Central memory CD8-positive, alpha-beta T cell (primary cell): ENCODE measurements around the gene NDST1.

Experiments used
- ATAC-seq: fragments of 150-1000 bp; cut with Tn5 transposase; replicated peaks from 2 replicates; pipeline ENCODE4 v1.10.0; 2022; ENCODE audit warnings: mild to moderate bottlenecking, moderate FRiP score, moderate number of reproducible peaks; ENCODE audit not compliant: poor library complexity, severe bottlenecking; ENCODE audit errors: extremely low read depth
- DNase-seq, 2 donors: peaks; one replicate each; pipeline ENCODE4 v3.0.0; 2021; ENCODE audit warnings: low spot score in 2 of 2
- H3K27ac Mint-ChIP-seq: one replicate; pipeline ENCODE4 v1.8.0; 2022; ENCODE audit warnings: low read depth, mild to moderate bottlenecking, moderate library complexity, mixed read lengths
- H3K27me3 Mint-ChIP-seq: one replicate; pipeline ENCODE4 v1.8.0; 2022; ENCODE audit warnings: mixed read lengths
- H3K36me3 Mint-ChIP-seq: one replicate; pipeline ENCODE4 v1.8.0; 2022; ENCODE audit warnings: mild to moderate bottlenecking, moderate library complexity, mixed read lengths; ENCODE audit not compliant: insufficient read depth
- H3K4me1 Mint-ChIP-seq: one replicate; pipeline ENCODE4 v1.8.0; 2022; ENCODE audit warnings: mixed read lengths
- H3K4me3 Mint-ChIP-seq: one replicate; pipeline ENCODE4 v1.8.0; 2022; ENCODE audit warnings: mild to moderate bottlenecking, moderate library complexity, mixed read lengths
- H3K9me3 Mint-ChIP-seq: one replicate; pipeline ENCODE4 v1.8.0; 2022; ENCODE audit warnings: mixed read lengths

NDST1 gene

GRCh38 chr5:150603052-150603451 is 95.1 kb downstream of the NDST1 start:
- DNase-seq, result no peak
- no peak for ATAC-seq
- H3K36me3 Mint-ChIP-seq, result no peaks in the 10 kb centered on the region
- H3K9me3 Mint-ChIP-seq, result no peaks in the 10 kb centered on the region
- no peak overlapping the region for H3K4me3 Mint-ChIP-seq
- no peak overlapping the region for H3K27ac Mint-ChIP-seq
- H3K27me3 Mint-ChIP-seq, result peaks cover 20% of the 10 kb centered on the region
- H3K4me1 Mint-ChIP-seq, result no peaks in the 10 kb centered on the region

GRCh38 chr5:150603491-150603890 is 95.6 kb downstream of the NDST1 start:
- H3K27ac Mint-ChIP-seq, result no peak overlapping the region
- H3K27me3 Mint-ChIP-seq, result peaks cover 20% of the 10 kb centered on the region
- no peaks in the 10 kb centered on the region for H3K4me1 Mint-ChIP-seq

GRCh38 chr5:150604010-150604409 is 96.1 kb downstream of the NDST1 start:
- DNase-seq (no peak), ATAC-seq (no peak)
- Mint-ChIP-seq H3K36me3 (no peaks in the 10 kb centered on the region), H3K4me3 (no peak overlapping the region), H3K27ac (no peak overlapping the region), H3K9me3 (no peaks in the 10 kb centered on the region), H3K4me1 (no peaks in the 10 kb centered on the region), H3K27me3 (peaks cover 20% of the 10 kb centered on the region)

More at GRCh38 chr5:150603491-150603890, 95.6 kb downstream of the NDST1 start:
- Mint-ChIP-seq H3K4me3 (no peak overlapping the region), H3K36me3 (no peaks in the 10 kb centered on the region), H3K9me3 (no peaks in the 10 kb centered on the region)
- DNase-seq, result no peak
- ATAC-seq, result no peak

- DNase-seq (no peak), ATAC-seq (no peak)
- no peaks in the 10 kb centered on the region for H3K36me3 Mint-ChIP-seq
- H3K4me1 Mint-ChIP-seq, result no peaks in the 10 kb centered on the region
- no peak overlapping the region for H3K4me3 Mint-ChIP-seq
- H3K9me3 Mint-ChIP-seq, result no peaks in the 10 kb centered on the region
- H3K27me3 Mint-ChIP-seq, result peaks cover 20% of the 10 kb centered on the region
- H3K27ac Mint-ChIP-seq, result no peak overlapping the region
These were observed 97.0 kb downstream of the NDST1 start for GRCh38 chr5:150604894-150605440.

GRCh38 chr5:150605546-150605945 is 97.6 kb downstream of the NDST1 start:
- H3K9me3 Mint-ChIP-seq, result no peaks in the 10 kb centered on the region
- H3K36me3 Mint-ChIP-seq, result no peaks in the 10 kb centered on the region
- H3K4me1 Mint-ChIP-seq, result no peaks in the 10 kb centered on the region
- H3K27me3 Mint-ChIP-seq, result peaks cover 20% of the 10 kb centered on the region
- ATAC-seq, result no peak
- no peak overlapping the region for H3K27ac Mint-ChIP-seq
- no peak overlapping the region for H3K4me3 Mint-ChIP-seq
- no peak for DNase-seq

- Mint-ChIP-seq H3K27ac (no peak overlapping the region), H3K4me1 (no peaks in the 10 kb centered on the region), H3K27me3 (peaks cover 20% of the 10 kb centered on the region)
These were observed 98.5 kb downstream of the NDST1 start for GRCh38 chr5:150606476-150606875.

GRCh38 chr5:150607105-150607504 is 99.2 kb downstream of the NDST1 start:
- Mint-ChIP-seq H3K27me3 (peaks cover 15% of the 10 kb centered on the region), H3K4me3 (no peak overlapping the region), H3K9me3 (no peaks in the 10 kb centered on the region), H3K36me3 (no peaks in the 10 kb centered on the region), H3K4me1 (no peaks in the 10 kb centered on the region), H3K27ac (no peak overlapping the region)
- no peak for ATAC-seq
- no peak for DNase-seq

More at GRCh38 chr5:150606476-150606875, 98.5 kb downstream of the NDST1 start:
- Mint-ChIP-seq H3K4me3 (no peak overlapping the region), H3K9me3 (no peaks in the 10 kb centered on the region), H3K36me3 (no peaks in the 10 kb centered on the region)
- DNase-seq, result no peak
- no peak for ATAC-seq
